OCI-M1 (cell line): Measurements from ENCODE around the gene TRIM37.
"Not testable (repeated sequence)": the region's sequence is repeated elsewhere in the genome, so short reads cannot be mapped to it uniquely, and the experiment has no call there.

ENCODE experiments used
- DNase-seq: peaks from one replicate; lab custom pipeline; 2025; lab: John Stamatoyannopoulos, UW

Gene TRIM37

DNA sequence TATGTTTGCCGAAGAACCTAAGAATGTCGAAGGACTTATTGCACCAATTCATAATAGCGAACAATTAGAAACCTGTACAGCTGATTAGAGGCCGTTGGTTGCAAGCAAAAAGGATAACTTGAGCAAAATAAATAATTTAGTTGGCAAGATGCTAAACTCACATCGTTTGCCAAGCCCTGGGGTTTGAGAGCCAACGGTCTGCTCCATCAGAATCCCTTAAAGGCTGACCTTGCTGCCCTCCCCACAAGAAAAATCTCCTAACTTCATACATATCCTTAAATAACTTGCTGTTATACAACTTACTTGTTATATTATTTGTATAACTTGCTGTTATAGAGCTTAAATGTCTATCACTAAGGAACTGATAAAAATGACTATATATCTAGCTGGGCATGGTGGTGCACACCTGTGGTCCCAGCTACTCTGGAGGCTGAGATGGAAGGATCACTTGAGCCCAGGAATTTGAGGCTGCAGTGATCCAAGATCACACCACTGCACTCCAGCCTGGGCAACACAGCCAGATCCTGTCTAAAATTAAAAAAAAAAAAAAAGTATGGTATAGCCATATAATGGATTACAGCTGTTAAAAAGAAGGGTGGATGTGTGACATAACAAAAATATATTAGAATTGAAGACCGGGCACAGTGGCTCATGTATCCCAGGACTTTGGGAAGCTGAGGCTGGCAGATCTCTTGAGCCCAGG lies 1.9 kb upstream of the TRIM37 start:
- no peak for DNase-seq

DNA sequence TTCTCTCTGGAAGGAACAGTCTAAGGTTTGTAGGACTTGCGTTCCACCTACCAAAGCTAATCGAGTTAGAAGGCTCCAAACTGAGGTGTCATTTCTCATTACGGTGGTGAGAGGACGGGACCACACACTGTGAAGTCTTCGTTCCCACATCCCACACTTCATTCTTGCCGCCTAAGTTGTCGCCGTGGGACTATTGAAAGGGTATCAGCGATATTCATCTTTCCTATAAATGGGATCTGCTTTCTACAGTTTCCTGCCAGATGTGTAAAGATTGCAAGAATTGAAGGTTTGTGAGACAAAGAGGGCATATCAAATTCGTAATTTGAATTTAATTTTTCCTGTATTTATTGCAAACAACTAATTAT lies 608 bp upstream of the TRIM37 start:
- DNase-seq, result no peak

DNA sequence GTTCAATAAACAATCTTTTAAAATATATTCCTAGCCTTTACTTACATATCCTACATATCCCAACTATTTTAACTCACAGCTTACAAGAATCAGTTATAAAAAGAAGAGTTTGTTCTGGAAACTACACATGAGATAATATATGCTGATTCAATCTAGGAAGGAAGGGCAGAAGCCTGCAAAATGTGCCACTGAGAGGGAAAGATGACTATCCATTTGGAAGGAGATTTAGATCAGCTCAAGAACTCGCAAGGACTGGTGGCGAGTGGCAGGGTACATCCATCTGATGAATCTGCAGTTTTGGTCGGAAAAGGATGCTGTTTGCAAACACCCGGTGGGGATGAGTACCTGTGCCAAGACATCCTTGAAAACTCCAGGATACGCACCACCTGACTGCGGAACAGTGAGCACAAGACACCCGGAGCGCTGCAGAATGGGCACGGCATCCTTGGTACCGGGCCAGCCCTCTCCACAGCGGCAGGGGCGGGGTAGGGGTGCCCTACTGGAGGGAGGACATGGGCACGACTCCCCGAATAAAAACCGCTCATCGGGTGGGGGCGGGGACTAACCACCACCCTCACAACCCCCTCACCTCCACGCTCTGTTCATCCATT lies 723 bp downstream of the TRIM37 start:
- DNase-seq, result peak; percentile 74

GRCh38 chr17:59101178-59101577 lies 5.5 kb downstream of the TRIM37 start:
- DNase-seq, result no peak

DNA sequence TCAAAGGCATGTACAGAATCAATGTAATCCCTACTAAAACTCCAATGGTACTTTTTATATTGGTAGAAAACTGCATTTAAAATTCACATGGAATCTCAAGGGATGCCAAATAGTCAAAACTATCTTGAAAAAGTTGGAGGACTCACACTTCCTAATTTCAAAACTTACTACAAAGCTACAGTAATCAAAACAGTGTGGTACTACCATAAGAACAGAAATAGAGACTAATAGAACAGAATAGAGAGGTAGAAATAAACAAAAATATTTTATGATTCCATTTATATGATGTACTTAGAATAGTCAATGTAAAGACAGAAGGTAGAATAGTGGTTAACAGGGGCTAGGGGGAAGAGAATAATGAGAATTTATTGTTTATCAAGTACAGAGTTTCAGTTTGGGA lies 8.8 kb downstream of the TRIM37 start:
- DNase-seq, result no peak

DNA sequence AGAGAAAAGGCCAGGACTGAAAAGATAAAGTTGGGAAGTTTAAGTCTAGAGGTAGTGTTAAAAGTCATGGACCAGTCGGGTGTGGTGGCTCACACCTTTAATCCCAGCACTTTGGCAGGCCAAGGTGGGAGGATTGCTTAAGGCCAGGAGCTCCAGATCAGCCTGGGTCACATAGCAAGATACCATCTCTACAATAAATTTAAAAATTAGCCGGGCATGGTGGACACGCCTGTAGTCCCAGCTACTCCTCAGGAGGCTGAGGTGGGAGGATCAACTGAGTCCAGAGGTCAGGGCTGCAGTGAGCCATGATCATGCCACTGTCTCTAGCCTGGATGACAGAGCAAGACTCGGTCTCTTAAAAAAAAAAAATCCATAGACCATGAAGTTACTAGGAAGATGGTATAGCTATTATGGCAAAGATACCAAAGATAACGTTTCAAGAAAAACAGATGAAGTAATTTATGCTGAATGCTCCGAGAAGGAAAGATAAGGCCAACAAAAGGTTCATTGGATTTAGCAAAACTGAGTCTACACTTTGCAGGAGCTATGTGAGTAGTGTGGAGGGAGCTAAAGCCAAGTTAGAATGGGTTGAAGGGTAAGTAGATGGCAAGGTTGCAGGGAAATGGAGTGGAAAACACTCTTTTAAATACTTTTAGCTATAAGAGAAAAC lies 11.7 kb downstream of the TRIM37 start:
- no peak for DNase-seq

DNA sequence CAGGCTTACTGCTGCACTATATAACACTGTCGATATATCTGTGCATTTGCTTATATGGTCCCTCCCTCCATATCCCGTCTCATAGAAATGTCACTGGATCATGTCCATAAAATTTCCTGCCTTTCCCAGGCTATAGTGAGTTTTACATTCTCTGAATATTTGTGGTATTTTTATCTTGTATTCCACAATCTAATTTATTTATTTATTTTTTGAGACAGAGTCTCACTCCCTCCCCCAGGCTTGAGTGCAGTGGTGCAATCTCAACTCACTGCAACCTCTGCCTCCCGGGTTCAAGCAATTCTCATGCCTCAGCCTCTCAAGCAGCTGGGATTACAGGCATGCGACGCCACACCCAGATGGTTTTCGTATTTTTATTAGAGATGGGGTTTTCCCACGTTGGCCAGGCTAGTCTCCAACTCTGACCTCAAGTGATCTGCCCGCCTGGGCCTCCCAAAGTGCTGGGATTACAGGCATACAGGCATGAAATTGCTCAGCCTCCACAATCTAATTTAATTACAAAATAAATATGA lies 12.9 kb downstream of the TRIM37 start:
- no peak for DNase-seq

DNA sequence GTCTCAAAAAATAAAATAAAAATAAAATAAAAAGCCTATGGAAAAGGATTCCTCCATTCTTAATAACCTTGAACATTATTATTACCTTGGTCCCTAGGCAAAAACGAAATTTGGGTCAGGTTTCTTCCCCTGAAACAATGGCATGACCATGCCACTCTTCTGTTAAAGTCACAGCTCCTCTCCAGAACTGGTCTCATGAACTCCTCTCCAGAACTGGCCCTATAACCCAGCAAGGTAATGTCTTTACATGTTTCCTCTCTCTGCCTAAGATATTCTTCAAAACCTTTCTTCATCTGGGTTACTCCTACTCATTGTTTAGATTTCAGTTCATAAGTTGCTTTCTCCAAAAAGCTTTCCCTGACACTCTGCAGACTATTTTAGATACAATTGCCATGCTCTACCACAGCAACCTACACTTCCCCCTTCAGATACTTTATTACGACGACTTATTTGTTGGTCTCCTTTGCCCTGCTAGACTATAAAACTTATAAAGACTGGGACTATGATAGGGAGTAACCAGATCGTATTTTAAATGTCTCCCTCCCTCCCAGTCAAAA lies 13.5 kb downstream of the TRIM37 start:
- no peak for DNase-seq

- not testable (repeated sequence) for DNase-seq
These were observed 16.1 kb downstream of the TRIM37 start for GRCh38 chr17:59090593-59090992.

- DNase-seq, result no peak
These were observed 22.5 kb downstream of the TRIM37 start for GRCh38 chr17:59084154-59084553.

DNA sequence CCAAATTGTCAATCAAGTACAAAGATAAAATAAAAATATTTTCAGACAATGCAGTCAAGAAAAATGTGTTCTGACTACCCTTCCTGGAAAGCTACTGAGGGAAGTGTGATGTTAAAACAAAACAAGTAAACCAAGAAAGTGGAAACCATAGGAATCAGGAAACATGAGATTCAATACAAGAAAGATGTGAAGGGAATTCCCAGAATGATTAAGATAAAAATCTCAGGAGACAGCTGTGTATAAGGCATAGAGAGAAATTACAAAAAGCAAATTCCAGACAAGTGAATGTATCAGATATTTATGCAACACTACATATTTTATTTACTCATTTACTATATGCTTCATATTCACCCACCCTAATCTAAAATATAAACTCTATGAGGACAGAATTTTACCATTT lies 32.2 kb downstream of the TRIM37 start:
- no peak for DNase-seq

GRCh38 chr17:59073972-59074371 lies 32.7 kb downstream of the TRIM37 start:
- no peak for DNase-seq

GRCh38 chr17:59069856-59070255 lies 36.8 kb downstream of the TRIM37 start:
- DNase-seq, result no peak

DNA sequence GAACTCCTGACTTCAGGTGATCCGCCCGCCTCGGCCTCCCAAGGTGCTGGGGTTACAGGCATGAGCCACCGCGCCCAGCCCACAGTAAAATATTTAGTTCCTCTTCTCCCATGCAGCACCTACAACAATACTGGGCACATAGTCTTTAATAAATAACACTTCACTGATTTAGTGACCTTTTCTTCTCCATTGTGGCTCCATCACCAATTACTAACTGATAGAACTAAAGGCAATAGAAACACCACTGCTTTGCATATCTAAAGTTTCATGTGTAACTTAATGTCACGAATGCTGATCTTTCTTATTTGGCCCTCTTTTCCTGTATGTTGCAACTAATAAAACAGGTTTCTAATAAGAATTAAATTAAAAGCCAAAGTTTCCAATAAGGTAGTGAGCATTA lies 38.9 kb downstream of the TRIM37 start:
- no peak for DNase-seq

GRCh38 chr17:59067340-59067739 lies 39.3 kb downstream of the TRIM37 start:
- DNase-seq, result no peak

DNA sequence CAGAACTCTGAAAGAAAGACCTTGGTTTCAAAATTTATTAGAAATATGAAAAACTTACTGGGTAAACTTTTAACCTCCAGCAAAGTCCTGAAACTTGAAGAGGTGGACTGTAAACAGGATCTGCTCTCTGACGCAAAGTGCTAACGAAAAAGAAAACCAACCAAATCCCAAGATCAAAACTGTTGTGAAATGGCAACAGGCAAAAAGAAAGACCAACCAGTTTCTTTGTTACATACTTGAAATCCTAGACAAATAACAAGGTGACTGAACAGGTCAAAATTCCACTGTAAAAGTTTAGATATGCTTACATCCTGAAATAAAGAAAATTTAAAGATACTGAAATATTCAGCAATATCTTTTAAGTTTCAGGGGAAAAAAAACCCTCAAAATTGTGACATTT lies 44.2 kb downstream of the TRIM37 start:
- DNase-seq, result no peak

DNA sequence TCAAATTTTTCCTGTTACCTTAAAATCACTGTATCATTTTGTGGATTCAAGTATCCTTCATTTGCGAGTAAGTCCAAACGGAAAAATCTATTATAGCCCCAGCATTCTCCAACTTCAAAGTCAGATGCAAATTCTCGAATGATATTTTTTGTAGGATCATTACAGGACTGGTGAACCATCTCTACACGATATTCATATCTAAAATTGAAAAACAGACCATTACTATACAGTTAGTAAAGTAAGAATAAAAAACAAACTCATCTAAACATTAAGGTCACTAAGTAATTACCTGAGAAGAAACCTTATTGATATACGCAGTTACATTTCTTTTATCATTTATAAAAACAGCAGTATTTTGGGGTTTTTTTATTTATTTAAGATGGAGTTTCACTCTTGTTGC lies 49.8 kb downstream of the TRIM37 start:
- no peak for DNase-seq

- no peak for DNase-seq
These were observed 56.9 kb downstream of the TRIM37 start for GRCh38 chr17:59049798-59050197.

GRCh38 chr17:59047616-59048015 lies 59.1 kb downstream of the TRIM37 start:
- DNase-seq, result no peak

GRCh38 chr17:59046192-59046591 lies 60.5 kb downstream of the TRIM37 start:
- DNase-seq, result no peak

- DNase-seq, result no peak
These were observed 67.9 kb downstream of the TRIM37 start for GRCh38 chr17:59038734-59039133.

DNA sequence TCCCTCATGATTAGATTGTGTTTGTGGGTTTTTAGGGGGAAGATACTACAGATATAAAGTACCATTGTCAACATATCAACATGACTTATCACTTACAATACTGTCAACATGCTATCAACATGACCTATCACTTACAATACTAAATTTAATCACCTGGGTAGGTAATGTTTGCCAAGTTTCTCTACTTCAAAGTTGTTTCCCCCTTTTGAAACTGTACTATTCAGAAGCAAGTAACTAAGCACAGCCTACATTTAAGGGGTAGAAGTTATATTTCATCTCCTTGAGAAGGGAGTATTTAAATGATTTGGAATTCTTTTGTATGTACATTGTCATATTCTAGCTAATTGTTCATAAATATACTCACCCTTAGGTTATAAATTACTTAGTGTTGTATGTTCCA lies 68.7 kb downstream of the TRIM37 start:
- no peak for DNase-seq

DNA sequence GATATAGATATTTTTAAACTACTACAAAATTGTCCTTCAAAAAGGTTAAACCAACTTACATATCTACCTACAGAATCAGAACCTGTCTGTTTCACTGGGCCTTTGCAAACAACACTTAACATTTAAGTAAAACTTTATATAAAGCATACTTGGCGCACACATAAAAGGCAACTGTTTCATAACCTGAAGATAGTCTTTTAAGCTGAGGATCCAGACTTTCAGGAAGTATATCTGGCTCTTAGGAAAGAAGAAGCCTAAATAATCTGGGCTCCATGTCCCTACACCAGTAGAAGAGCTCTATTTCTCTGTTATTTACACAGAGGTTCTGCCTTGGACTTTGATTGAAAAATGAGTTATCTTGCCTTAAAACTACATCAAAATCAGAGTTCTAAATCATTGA lies 75.9 kb downstream of the TRIM37 start:
- DNase-seq, result no peak
